Measurements from ENCODE around the gene PIKFYVE. TPM values are rescaled to one million over a fixed set of nuclear protein-coding genes. Genes with fewer than 3 reads are reported as not detected.

PIKFYVE gene
- total and polyA plus RNA-seq, 10 of the 15 experiments (the other 5 are each of a cell fraction or from before 2014, with no cell fraction given) = 5.2 to 41.7 (median 19.6) TPM

- RAD21 ChIA-PET (ENCODE audit: unreplicated experiment) = interaction anchor here (1.2 kb wide), 1 partner anchor 15 kb away, joined by 3 read pairs; no protein-coding TSS in a partner anchor
- no peak overlapping the region for H3K4me2 ChIP-seq (ENCODE audit: control insufficient read depth, insufficient read depth)
Observed at GRCh38 chr2:208296610-208297009, 30.6 kb downstream of the PIKFYVE start.

More at GRCh38 chr2:208296610-208297009, 30.6 kb downstream of the PIKFYVE start:
- in situ Hi-C loops (cut with MboI) (no loop called here), intact Hi-C loops (cut with micrococcal nuclease; ENCODE audit: unreplicated experiment) (no loop called here)
- Histone ChIP-seq H2AFZ (ENCODE audit: control insufficient read depth, low read depth, low read length) (no peak overlapping the region), H3K27ac (ENCODE audit: control insufficient read depth, insufficient read depth) (no peak overlapping the region), H4K20me1 (ENCODE audit: control insufficient read depth, insufficient read depth) (no peaks in the 10 kb centered on the region), H3K27me3 (replicated peaks in 1 of 2; ENCODE audit: control insufficient read depth in 2 of 2, insufficient read depth in 2 of 2, low read length in 1 of 2) (no peaks in the 10 kb centered on the region), H3K79me2 (ENCODE audit: control insufficient read depth, insufficient read depth, low read length) (peaks cover 4% of the 10 kb centered on the region), H3K9ac (ENCODE audit: control insufficient read depth, insufficient read depth, low read length) (no peak overlapping the region), H3K4me1 (ENCODE audit: control insufficient read depth, insufficient read depth, low read length) (peaks cover 15% of the 10 kb centered on the region; the same call in 1 of the 2 replicates), H3K9me3 (replicated peaks; ENCODE audit: control insufficient read depth, insufficient read depth, low read length) (no peaks in the 10 kb centered on the region), H3K36me3 (ENCODE audit: control insufficient read depth in 2 of 2, insufficient read depth in 2 of 2, low read length in 1 of 2) (peaks cover 1 to 23% of the 10 kb centered on the region in 2 experiments; a peak in 2 of 4 replicates), H3K4me3 (no peak overlapping the region)
- TF ChIP-seq CTCF (IDR thresholded peaks at IDR 0.05 in 2 of 3, conservative IDR thresholded peaks at IDR 0.05 in 1 of 3; ENCODE audit: control insufficient read depth in 2 of 3, extremely low read depth in 1 of 3, insufficient read depth in 1 of 3, low read depth in 3 of 3, low read length in 3 of 3) (no peak), GABPA (IDR thresholded peaks at IDR 0.05; ENCODE audit: low read depth) (no peak), SIN3A (IDR thresholded peaks at IDR 0.05; ENCODE audit: low read depth, low read length) (no peak), NR2C1 (IDR thresholded peaks at IDR 0.05) (no peak), SREBF2 (IDR thresholded peaks at IDR 0.05; ENCODE audit: low read length) (no peak), STAT3 (IDR thresholded peaks at IDR 0.05; ENCODE audit: low read depth, low read length) (no peak), YBX1 (IDR thresholded peaks at IDR 0.05) (no peak), ZNF622 (IDR thresholded peaks at IDR 0.05) (no peak)
- TF ChIP-seq, protein P1, sequence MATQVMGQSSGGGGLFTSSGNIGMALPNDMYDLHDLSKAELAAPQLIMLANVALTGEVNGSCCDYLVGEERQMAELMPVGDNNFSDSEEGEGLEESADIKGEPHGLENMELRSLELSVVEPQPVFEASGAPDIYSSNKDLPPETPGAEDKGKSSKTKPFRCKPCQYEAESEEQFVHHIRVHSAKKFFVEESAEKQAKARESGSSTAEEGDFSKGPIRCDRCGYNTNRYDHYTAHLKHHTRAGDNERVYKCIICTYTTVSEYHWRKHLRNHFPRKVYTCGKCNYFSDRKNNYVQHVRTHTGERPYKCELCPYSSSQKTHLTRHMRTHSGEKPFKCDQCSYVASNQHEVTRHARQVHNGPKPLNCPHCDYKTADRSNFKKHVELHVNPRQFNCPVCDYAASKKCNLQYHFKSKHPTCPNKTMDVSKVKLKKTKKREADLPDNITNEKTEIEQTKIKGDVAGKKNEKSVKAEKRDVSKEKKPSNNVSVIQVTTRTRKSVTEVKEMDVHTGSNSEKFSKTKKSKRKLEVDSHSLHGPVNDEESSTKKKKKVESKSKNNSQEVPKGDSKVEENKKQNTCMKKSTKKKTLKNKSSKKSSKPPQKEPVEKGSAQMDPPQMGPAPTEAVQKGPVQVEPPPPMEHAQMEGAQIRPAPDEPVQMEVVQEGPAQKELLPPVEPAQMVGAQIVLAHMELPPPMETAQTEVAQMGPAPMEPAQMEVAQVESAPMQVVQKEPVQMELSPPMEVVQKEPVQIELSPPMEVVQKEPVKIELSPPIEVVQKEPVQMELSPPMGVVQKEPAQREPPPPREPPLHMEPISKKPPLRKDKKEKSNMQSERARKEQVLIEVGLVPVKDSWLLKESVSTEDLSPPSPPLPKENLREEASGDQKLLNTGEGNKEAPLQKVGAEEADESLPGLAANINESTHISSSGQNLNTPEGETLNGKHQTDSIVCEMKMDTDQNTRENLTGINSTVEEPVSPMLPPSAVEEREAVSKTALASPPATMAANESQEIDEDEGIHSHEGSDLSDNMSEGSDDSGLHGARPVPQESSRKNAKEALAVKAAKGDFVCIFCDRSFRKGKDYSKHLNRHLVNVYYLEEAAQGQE (IDR thresholded peaks at IDR 0.05; ENCODE audit: low read depth, low read length) = no peak
- TF ChIP-seq, protein P2, sequence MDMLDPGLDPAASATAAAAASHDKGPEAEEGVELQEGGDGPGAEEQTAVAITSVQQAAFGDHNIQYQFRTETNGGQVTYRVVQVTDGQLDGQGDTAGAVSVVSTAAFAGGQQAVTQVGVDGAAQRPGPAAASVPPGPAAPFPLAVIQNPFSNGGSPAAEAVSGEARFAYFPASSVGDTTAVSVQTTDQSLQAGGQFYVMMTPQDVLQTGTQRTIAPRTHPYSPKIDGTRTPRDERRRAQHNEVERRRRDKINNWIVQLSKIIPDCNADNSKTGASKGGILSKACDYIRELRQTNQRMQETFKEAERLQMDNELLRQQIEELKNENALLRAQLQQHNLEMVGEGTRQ (IDR thresholded peaks at IDR 0.05; ENCODE audit: borderline replicate concordance, low read depth, low read length) = no peak
- CTCF ChIA-PET = interaction anchor here (0.6 kb wide), 1 partner anchor 17 kb away, joined by 3 read pairs; no protein-coding TSS in a partner anchor
- SMC1A ChIA-PET (ENCODE audit: uncharacterized antibody, unreplicated experiment) = interaction anchor here (1.0 to 1.9 kb wide), 2 partner anchors 15 to 16 kb away, joined by 3 to 5 read pairs; no protein-coding TSS in a partner anchor
- 94% methylated on average over 2 of the region's 2 CpGs for WGBS (ENCODE audit: insufficient coverage, insufficient replicate concordance, low lambda C conversion rate, missing lambda C conversion rate)
- BruUV-seq (replicated peaks) = no TSS peak
- DNase-seq (ENCODE audit: low read depth, low spot score) (no peak), ATAC-seq (no peak), FAIRE-seq (no peak)
- POLR2A ChIA-PET = interaction anchor here (1.3 kb wide), 1 partner anchor 18 kb away, joined by 4 read pairs; no protein-coding TSS in a partner anchor

All from GM12878 (cell line).